Fibroblast of skin of scalp (primary cell): Measurements from ENCODE around the gene MMADHC.
"Not testable (repeated sequence)": the region's sequence is repeated elsewhere in the genome, so short reads cannot be mapped to it uniquely, and the experiment has no call there.

Experiments
- DNase-seq: peaks from one replicate; pipeline ENCODE4 v3.0.0-alpha.2; 2013

Gene MMADHC

GRCh38 chr2:149594411-149594810 is 6.8 kb upstream of the MMADHC start:
- DNase-seq = no peak

DNA sequence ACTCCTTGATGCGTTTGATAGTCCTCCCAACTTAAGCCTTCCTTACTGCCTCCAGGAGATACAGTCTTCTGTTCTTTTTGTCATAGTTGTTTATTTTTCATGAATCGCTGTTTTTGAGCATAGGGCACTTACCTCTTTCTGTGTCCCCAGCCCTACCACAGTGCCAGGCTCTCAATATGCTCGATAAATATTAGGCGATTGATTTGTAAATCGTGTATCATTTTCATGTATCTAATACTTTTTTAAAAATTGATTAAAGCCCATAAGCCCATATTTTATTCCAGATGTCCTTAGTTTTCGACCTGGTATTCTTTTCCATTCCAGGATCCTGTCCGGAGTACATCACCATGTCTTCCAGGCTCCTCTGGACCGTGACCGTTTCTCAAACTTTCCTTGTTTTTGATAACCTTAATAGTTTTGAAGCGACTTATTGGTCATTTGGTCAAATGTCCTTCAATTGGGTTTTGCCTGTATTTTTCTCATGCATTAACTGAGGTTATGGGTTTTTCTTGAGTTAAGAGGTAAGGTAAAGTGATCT is 444 bp upstream of the MMADHC start:
- no peak for DNase-seq

DNA sequence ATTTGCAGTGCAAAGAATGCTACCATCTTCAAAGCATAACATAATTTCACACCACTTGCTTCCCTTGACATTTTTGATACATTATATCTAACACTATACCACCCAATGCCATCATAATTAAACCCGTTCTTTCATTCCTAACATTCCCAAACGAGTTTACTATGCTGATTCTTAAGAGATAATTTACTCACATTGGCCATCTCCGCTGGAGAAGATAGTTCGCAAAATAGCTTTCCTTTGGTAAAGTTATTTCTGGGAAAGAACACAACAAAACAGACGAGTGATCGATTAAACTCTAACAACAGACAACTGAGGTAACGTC is 716 bp downstream of the MMADHC start:
- DNase-seq = no peak

GRCh38 chr2:149586063-149586462 is 1.5 kb downstream of the MMADHC start:
- no peak for DNase-seq

GRCh38 chr2:149585166-149585885 is 2.2 kb downstream of the MMADHC start:
- DNase-seq = no peak

DNA sequence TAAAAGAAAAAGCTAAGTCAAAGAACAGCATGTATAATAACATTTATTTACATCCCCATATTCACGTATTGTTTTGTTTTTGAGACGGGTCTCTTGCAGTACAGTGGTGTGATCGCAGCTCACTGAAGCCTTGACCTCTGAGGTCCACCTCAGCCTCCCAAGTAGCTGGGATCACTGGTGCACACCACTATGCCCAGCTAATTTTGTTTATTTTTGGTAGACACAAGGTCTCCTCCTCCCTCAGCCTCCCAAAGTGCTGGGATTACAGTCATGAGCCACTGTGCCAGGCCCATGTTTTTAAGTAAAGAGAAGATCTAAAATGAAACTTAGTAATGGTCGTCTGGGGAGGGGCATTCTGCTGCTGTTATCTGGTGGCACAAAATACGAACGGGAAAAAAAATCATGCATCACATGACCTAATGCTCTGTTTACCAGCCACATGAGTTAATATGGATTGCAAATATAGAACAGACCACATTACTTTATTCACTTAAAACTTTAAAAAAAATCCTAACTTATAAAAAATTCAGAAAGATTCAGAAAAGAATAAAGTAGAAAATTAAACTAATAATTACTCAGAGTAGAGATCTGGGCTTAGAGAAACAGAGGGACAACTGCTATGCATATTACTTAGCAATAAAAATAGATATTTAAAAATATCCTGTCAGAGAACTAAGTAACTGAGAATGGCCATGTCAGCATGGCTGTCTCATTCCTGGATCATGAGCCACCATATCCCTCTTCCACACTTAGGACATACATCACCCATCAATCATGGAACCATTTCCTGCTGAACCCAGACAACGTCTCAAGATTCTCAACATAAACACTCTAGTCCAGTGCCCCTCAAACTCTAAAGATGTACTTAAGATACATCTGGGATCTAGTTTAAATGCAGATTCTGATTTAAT is 7.3 kb downstream of the MMADHC start:
- peak; percentile 60 for DNase-seq

DNA sequence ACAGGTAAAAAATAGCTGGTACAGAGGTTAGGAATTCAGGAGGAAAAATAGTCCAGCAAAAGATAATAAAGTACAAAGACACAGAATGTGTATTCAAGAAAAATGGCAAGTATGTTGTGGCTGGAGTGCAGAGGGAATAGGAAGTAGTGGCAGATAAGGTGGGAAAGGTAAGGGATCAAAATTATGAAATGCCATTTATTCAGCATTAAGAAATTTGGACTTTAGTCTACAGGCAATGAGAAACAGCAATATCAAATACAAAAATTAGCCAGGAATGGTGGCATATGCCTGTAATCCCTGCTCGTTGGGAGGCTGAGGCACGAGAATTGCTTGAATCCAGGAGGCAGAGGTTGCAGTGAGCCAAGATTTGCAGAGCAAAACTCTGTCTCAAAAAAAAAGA is 10.3 kb downstream of the MMADHC start:
- no peak for DNase-seq

GRCh38 chr2:149575752-149576151 is 11.8 kb downstream of the MMADHC start:
- no peak for DNase-seq

- no peak for DNase-seq
Measured at GRCh38 chr2:149575277-149575676, 12.3 kb downstream of the MMADHC start.

GRCh38 chr2:149573760-149574159 is 13.8 kb downstream of the MMADHC start:
- DNase-seq = no peak

DNA sequence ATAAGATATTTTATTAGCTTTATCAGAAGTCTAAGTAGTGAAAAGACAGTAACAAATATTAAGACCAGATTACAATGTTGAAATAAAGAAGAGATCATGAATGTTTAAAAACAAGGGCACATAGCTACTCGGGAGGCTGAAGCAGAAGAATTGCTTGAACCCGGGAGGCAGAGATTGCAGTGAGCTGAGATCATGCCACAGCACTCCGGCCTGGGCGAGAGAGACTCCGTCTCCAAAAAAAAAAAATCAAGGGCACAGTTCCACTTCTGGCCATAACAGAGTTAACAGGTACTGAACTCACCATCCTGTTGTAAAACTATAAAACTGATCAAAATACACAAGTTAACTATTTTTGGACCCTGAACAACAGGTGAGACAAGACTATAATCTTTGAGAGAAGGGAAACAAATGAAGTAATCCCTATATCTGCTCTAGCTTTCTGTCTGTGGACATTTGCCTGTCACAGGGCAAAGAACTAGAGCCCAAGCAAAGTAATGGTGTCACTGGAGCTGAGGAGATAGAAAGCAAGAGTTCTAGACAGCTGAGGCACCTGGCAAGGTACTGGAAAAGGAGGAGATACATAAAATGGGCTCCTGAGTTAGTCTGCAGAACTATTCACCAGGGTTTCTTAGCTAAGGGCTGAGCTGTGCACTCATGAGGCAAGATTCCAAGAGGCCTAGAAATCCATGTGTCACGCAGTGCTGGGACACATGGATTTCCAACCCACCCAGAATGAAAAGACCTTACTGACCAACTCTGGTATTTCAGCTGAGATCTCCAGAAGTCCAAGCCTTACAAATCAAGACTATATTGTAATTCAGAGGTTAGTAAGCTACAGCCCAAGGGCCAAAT is 15.2 kb downstream of the MMADHC start:
- no peak for DNase-seq

DNA sequence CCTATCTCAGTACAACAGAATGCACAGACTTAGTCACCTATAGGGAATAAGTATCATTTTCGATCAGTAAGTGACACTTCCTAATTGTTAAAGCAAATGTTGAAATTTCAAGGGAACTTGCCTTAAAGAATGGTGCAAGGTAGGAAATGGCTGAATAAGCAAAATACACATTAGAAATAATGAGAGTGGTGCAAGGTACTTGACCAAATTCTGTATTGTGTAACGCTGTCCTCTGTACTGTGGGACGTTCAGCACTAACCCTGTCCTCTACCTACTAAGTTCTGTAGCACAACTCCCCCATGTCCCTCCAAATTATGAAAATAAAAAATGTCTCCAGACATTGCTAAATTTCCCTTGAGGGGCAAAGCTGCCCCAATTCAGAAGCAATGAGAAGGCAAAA is 19.4 kb downstream of the MMADHC start:
- DNase-seq = no peak

GRCh38 chr2:149566652-149567051 is 20.9 kb downstream of the MMADHC start:
- DNase-seq = no peak

DNA sequence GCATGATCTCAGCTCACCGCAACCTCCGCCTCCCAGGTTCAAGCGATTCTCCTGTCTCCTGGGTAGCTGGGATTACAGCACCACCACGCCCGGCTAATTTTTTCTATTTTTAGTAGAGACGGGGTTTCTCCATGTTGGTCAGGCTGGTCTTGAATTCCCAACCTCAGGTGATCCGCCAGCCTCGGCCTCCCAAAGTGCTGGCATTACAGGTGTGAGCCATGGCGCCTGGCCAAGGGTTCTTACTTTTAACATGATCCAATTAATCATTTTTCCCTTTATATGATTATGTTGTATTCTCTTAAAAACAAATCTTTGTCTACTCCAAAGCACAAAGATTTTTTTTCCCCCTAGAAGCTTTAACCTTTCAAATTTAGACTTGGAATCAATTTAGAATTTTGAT is 21.9 kb downstream of the MMADHC start:
- not testable (repeated sequence) for DNase-seq

DNA sequence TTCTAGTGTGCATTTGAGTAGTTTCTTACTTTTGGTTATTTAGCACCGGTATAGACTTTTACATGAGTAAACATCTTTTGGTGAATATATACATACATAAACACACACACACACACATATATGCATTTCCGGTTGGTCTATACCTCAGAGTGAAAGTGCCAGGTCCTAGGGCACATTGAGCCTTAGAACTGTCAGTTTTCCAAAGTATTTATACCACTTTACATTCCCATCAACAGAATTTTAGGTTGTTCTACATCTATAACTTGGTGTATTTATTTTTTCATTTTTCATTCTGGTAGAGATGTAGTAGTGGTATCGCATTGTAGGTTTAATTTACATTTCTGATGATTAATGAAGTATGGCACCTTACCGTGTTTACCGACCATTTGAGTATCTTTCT is 22.6 kb downstream of the MMADHC start:
- no peak for DNase-seq

DNA sequence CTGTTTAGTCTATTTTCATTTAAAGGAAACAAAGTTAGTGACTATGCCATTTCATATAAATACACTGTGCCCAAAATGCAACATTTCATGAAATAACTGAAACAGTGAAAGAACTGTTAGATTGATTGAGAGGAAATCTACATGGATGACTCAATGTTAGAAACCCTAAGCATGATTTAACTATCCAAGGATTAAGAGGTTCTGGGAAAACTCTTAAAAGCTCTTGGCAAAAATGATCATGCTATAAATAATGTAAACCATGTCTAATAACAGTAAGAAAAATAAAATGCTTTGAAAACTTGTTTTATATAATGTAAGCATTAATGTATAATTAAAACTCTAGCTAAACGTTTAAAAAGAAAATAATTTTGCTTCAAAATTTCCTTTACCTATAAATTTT is 23.5 kb downstream of the MMADHC start:
- no peak for DNase-seq

DNA sequence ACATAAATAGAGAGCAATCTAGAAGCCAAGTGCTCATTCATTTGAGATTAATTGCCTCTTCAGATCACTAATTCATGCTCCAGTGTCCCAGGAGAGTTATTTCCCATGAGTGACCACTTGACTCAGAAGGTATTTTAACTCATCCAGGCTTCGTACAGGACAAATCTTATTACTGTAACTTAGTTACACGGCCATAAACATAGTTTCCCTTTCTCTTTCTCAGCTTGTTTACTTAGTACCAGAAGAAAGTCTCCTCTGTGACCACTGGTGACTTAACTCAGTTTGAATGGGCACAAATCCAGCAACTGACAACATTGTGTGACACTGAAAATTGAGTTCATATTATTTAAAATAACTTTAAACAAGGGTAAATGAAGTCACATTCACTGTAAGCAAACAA is 25.3 kb downstream of the MMADHC start:
- peak; percentile 40 for DNase-seq

GRCh38 chr2:149561309-149561926 is 26.2 kb downstream of the MMADHC start:
- DNase-seq = peak; percentile 31

DNA sequence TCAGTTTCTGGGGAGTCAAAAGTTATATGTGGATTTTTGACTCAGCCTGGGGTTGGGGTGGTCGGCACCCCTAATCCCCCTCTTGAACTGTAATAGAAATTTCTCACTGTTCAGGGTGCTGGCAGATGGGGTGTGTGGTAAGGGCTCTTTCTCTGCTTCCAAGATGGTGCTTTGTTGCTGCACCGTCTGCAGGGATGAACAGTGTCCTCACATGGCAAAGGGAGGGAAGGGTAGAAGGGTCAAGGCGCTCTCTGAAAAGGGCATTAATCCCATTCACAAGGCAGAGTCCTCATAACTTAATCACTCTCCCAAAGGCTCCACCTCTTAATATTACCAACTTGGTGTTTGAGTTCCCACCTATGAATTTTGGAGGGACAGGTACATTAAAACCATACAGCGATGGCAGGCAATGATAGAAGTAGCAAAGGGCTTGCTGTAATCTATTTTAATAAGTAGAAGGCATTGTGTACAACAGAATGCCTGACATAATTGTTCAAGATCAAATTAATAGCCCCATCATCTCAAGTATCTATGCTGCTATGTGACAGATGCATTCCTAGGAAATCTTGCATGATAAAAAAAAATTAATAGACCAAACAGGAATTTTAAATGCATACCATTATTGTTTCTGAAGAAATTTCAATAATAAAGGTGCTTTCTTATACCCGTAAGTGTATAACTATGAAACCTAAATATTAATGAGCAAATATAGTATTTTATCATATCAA is 28.1 kb downstream of the MMADHC start:
- DNase-seq = no peak

- no peak for DNase-seq
Measured at GRCh38 chr2:149556452-149556851, 31.1 kb downstream of the MMADHC start.

DNA sequence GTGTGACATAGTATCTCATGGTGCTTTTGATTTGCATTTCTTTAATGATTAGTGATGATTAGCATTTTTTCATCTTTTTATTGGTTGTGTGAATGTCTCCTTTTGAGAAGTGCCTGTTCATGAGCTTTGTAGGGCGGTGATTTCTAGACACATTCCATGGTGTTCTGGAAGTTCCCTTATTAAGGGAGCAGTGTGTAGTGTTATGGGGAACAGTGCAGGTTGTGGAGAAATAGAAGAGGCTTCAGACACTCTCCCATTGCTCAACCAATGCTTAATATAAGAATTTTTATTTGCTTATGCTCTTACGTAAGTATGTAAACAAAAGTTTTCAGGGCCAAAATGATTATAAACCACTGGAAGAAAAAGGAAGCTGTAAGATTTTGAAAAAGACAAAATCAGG is 34.7 kb downstream of the MMADHC start:
- DNase-seq = no peak

DNA sequence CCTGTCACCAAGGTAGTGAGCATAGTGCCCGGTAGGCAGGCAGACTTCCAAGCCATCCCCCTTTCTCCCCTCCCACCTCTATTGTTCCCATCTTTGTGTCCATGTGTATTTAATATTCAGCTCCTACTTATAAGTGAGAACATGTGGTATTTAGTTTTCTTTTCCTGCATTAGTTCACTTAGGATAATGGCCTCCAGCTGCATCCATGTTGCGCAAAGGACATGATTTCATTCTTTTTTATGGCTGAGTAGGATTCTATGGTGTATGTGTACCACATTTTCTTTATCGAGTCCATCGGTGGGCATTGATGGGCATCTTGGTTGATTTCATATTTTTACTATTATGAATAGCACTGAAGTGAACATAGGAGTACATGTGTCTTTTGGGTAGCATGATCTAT is 35.3 kb downstream of the MMADHC start:
- DNase-seq = no peak
